Measurements from ENCODE around the gene STK16.
"Not testable (repeated sequence)": the region's sequence is repeated elsewhere in the genome, so short reads cannot be mapped to it uniquely, and the experiment has no call there.

The STK16 gene

DNA sequence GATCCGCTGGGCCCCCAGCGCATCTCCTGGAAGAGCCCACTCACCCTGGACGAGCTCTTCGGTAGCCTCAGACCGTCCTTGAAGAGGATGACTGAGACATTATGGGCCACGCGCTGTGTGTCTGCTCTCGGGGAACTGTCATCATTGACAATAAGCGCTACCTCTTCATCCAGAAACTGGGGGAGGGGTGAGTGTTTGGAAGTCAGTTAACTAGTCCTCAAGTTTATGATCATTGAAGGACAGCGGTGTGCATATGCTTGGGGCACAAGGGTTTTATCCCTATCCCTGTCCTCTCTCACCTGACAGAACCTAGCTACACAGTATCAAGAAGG lies 586 bp downstream of the STK16 start:
- no peak for DNase-seq (ENCODE audit: low spot score)

DNA sequence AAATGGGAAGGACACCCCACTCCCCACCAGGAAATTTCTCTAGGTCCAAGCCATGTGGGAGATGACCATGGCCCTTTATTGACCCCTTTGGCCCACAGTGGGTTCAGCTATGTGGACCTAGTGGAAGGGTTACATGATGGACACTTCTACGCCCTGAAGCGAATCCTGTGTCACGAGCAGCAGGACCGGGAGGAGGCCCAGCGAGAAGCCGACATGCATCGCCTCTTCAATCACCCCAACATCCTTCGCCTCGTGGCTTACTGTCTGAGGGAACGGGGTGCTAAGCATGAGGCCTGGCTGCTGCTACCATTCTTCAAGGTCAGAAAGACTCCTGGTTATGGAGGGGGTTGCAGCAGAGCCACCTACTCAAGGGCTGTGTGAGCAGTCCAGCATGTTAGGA lies 1.3 kb downstream of the STK16 start:
- DNase-seq (ENCODE audit: low spot score): no peak

DNA sequence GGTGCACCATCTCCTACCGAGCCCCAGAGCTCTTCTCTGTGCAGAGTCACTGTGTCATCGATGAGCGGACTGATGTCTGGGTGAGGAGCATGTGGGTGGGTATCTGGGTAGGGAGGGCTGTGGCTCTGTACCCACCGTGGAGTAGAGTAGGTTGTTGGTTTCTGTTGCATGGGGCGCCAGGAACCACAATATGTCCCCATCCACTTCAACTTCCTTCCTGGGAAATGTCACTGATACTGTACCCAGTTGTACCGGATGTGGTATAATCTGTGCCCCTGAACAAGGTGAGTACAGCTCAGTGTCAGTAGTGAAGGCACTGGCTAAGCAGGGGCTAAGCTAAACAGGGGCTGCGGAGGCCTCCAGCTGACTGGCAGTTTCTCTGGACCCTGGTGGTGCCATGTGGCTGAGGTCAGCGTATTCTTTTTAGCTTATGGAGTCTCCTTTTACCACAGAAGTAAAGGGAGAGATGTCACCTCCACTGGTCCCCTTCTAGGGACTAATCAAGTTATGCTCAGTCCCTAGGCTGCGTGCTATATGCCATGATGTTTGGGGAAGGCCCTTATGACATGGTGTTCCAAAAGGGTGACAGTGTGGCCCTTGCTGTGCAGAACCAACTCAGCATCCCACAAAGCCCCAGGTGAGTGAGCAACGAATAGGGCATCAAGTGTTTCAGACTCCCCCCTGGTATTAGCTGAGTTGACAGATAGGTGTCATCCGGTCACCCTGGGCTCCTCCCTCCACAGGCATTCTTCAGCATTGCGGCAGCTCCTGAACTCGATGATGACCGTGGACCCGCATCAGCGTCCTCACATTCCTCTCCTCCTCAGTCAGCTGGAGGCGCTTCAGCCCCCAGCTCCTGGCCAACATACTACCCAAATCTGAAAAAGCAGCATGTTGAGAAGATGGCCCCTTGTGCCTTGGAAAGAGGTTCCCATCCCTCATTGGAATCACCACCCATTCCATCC lies 2.7 kb downstream of the STK16 start:
- DNase-seq (ENCODE audit: low spot score): no peak

DNA sequence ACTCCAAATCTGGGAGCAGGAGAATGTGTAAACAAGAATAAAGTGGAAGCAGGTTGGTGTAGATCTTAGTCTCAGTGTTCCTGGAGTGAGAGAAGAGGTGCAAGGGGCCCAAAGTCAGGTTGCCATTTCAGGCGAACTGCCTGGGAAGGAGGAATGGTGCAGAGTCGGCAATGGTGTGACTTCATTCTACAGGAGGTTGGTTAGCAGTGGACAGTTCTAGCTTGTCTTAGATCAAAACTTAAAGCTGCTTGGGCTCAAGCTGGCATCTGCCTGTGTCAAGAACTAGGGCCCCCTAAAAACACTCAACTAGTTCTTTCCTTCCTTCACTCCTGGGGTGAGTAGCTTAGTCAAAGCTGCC lies 3.5 kb downstream of the STK16 start:
- DNase-seq (ENCODE audit: low spot score): no peak

DNA sequence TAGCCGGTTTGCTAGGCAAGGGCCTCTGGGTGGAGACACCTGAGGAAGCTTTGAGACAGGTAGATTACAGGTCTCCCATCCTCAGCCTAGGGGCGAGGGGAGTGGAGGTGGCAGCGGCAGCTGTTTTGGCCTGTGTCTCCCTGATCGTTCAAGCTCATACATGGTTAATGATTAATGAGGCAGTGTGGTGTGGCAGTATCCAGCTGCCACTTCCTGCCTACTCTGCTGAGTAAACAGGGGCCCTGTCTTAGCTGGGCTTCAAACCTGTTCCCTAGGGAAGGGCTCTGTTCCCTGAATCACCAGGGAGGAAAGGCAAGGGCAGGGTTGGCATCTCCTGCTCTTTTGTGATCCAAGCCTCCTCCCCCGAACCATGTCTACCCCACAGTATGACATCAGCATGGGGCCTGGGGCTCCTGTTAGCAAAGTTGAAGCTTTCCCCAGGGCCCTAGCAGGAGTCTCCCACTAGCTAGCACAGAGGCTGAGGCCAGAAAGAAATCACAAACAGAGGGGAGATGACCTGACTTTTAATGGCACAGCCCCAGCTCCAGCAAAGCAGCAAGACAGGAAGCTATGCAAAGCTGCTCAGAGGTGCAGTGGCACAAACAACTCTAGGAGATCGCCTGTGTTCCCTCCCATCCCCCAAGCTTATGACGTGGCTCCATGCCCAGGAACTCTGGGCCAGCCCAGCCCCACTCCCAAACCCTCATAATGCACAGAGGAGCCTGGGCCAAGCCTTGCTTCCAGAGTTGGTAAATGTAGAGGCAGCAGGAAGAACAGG lies 4.1 kb downstream of the STK16 start:
- DNase-seq (ENCODE audit: low spot score): peak; percentile 86

DNA sequence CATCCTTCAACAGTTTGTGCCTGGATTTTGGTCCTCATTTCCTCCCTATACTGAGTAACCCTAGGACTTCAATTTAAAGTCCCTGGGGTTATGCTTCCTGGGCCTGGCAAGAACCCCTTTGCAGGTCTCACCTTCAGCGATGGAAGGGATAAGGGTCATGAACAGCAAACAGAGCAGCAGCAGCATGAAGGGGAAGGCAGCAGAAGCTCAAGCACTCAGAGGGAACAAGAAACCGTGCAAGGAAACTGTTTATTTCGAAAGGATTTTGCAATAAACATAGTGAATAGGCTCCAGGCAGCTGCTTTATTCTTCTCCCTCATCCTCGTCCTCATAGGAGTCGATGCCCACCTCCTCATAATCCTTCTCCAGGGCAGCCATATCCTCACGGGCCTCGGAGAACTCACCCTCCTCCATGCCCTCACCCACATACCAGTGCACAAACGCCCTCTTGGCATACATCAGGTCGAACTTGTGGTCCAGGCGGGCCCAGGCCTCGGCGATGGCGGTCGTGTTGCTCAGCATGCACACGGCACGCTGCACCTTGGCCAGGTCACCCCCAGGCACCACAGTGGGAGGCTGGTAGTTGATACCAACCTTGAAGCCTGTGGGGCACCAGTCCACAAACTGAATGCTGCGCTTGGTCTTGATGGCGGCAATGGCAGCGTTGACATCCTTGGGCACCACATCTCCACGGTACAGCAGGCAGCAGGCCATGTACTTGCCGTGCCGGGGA lies 4.9 kb downstream of the STK16 start:
- DNase-seq (ENCODE audit: low spot score): no peak

DNA sequence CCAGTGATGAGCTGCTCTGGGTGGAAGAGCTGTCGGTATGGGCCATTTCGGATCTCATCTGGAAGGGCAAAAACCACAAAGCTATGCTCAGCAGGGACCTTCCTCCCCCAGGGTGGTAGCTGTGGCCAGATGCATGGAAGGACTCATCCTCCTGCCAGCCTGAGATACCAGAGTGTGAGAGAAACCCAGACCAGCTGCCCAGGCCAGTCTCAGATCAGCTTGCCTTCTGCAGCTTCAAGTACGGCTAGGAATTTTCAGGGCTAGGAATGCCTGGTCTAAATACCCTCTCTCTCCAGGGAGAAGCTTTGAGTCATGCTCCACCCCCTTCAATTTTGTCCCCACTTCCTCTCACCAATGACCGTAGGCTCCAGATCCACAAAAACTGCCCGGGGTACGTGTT lies 6.4 kb downstream of the STK16 start:
- DNase-seq (ENCODE audit: low spot score): no peak

DNA sequence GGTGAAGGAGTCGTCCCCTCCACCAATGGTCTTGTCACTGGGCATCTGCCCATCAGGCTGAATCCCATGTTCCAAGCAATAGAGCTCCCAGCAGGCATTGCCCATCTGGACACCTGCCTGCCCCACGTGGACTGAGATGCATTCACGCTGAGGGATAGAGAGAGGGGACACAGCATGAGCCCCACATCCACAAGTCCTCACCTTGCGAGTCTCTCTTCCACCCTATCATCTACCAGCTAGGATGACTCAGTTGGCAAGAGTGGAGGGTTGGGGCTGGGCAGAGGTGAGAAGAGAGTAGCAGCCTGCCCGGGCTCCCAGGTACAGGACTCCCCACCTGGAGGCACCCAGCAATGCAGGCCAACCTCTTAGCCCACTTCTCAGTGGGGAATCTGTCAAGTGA lies 6.8 kb downstream of the STK16 start:
- DNase-seq (ENCODE audit: low spot score): no peak

DNA sequence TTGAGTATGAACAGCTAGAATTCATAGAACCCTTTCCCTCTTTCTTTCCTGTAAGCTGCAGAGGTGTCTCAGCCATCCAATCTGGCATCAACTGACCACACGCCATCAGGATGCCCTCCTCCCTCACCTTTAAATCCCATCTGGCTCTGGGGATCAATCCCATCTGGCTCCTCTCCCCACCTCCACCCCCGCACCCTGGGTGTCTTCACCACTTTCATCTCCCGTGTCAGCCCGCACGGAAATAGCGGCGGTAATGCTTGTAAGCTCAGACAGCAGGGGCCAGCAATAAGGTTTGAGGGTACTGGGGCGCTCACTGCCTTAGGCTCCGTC lies 7.3 kb downstream of the STK16 start:
- no peak for DNase-seq (ENCODE audit: low spot score)

DNA sequence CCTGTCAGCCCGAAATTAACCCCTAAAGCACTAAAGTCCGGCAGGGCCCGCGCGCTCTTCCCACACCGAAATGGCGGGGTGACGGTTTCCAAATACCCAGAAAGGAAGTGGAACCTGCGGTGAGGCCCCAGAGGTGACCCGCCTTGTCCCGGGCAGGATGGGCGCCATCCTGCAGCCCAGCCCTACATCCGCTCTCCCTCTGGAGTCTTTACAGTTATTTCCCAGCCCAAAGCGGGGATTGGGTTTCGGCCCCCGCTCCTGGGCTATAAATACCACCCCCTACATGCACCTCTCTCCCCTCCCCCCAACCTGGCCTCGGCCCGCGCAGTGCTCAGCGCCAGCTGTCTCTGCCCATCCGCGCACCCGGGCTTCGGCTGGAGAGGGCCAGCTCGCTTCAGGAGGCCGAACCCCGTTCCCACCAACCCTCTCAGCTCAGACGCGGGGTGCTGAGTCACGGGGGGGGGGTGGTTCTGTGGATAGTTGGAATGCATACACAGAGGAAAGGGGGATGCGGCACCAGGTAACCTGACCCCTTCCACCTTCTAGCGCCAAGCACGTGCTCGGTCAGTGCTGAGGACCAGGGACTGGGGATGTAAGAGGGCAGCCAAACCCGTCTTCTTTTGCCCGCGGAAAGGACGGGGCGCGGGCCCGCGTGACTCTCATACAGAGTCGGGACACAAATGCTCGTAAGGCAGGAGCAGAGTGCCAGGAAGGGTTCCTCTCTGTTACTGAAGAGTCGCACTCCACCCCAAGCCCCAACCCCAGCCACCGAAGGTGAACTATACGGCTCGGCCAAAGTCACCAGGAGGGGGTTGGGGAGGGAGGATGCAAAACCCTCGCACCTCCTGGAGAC lies 7.8 kb downstream of the STK16 start, which contains the start of gene TUBA4B:
TSS of gene TUBA4B (plus strand) at position 344 of the 853 bp plus-strand sequence. CDS start at position 509, 165 bp downstream.
- DNase-seq (ENCODE audit: low spot score): no peak

DNA sequence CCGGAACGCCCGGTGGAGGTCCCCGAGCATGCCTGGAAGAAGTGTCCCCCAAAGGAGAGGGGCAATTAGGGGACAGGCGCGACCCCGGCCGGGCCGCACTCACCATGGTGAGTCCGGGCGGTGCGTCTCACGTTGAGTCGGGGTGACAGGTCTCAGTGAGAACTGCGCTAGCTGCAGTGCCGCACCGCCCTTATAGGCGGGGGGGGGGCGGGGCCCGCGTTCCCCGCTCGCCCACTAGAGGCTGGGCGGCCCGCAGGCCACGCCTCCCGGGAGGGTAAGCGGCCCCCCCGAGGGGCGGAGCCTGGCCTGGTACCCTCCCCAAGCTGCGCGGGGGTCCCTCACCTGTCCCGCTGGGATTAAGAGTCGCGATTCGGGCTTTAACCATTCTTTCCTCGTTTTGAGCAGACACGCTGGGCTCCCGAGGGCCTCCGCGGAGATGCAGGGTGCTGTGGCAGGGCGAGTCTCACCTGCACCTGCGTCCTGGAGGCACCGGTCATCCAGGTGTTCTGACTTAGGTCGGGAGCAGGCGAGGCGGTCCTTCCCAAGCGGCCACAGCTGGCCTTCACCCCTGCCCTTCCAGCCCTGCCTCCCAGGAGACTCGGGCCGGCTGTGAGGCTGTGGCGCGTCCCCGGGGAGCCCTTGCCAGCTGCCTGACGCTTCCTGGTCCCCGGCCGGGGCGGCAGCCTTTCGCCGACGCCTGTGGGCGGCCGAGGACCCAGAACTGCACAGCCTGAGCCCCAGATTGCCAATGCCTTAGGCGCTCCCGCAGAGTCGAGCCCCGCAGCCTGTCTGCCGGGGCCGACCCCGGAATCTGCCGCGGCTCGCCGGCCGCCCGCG lies 8.7 kb downstream of the STK16 start, which contains the start of gene TUBA4A:
TSS of gene TUBA4A (minus strand) at position 166 of the 837 bp plus-strand sequence. CDS start at position 106, 60 bp downstream.
- DNase-seq (ENCODE audit: low spot score): peak; percentile 63

DNA sequence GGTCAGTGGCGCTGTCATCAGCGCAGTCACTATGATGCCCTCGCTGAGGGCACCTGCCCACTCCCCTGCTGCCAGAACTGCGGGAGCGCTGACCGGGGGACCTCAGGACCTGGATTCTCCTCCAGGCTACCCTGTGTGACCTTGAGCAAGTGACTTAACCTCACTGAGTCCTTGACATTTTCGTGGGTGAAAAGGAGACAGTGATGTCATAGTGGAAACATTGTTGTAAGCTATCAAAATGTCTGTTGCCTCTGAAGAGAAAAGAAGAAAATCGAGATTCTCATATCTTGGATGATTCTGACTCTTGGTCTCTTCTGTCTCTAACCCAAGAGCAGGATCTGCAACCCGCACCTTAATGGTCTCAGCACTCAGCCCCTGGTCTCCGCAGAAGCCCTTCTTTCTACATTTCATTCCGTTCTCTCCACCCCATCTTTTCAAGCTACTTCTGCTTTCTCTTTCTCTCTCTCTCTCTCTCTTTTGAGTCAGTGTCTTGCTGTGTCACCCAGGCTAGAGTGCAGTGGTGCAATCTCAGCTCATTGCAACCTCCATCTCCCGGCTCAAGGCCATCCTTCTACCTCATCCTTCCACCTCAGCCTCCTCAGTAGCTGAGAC lies 9.4 kb downstream of the STK16 start:
- no peak for DNase-seq (ENCODE audit: low spot score)

DNA sequence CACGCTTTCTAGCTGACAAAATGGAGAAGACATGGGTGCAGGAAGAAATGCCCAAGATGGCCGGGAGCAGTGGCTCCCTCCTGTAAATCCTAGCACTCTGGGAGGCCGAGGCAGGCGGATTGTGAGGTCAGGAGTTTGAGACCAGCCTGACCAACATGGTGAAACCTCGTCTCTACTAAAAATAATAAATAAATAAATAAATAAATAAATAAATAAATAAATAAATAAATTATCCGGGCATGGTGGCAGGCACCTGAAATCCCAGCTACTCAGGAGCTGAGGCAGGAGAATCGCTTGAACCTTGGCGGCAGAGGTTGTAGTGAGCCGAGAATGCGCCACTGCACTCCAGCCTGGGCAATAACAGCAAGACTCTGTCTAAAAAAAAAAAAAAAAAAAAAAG lies 13.7 kb downstream of the STK16 start:
- DNase-seq (ENCODE audit: low spot score): not testable (repeated sequence)

DNA sequence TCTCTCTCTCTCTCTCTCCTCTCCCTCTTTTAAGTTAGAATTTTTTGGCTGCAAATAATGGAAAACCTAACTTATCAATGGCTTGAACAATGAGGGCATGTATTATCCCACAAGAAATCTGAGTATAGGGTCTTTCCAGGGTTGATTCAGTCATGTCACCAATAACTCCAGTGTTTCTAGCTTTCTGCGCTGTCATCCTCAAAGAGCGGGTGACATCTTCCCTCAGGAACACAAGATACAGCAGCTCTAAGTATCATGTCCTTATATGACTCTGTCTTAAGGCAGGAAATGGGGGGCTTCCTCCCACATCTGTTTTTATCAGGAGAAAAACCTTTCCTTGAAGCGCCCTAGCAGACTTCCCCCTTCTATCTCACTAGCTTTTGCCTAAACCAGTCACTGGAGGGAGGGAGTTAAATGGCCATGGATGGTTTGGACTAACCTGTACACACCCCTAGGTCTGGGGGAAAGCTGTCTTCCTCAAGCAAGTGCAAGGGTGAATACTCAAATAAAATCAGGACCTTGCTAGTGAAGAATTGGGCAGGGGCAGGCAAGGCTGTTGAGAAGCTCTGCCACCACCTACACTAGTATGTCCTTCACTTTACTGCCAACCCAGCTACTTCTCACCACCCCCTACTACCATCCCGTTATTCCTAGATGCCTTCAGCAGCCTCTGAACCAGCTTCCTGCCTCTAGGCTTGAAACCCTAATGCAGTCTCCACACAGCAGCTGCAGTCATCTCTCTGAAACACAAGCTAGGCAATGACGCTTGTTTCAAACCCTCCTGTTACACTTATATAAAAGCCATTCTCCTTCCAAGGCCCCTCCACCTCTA lies 16.0 kb downstream of the STK16 start:
- DNase-seq (ENCODE audit: low spot score): no peak

DNA sequence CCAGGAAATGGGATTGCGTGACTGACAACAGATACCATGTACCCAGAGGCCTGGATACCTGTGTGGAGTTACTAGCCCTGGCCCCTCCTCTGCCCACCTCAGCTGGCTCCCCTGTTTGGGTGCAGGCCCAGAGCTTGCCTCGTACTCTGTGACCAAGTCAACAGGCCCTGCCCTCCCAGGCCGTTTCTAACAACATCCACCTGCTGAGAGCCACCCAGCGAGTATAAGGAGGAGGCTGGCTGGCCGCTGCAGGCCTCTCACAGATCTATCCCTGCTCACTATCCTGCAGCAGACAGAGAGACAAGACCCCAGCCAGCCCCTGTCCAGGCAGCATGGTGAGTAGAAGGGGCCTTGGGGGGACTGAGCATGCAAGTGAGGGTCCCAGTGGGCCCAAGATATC lies 21.0 kb downstream of the STK16 start:
- no peak for DNase-seq (ENCODE audit: low spot score)

DNA sequence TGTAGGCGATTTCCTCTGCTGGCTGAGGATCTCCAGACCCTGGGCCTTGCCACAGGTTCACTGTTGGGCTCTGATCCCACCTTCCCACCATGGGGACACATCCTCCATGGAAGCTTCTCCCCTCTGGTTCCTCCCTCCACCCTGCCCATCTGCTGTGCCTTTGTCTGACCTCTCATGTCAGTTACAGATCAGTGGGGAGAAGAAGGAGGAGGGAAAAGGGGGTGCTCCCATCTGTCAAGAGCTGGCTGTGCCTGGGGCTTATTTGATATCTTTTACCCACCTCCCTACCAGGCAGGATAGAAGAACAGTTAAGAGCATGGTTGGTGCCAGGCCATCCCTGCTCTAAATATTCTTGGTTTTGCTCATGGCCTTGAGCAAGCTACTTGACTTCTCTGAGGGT lies 21.6 kb downstream of the STK16 start:
- no peak for DNase-seq (ENCODE audit: low spot score)

DNA sequence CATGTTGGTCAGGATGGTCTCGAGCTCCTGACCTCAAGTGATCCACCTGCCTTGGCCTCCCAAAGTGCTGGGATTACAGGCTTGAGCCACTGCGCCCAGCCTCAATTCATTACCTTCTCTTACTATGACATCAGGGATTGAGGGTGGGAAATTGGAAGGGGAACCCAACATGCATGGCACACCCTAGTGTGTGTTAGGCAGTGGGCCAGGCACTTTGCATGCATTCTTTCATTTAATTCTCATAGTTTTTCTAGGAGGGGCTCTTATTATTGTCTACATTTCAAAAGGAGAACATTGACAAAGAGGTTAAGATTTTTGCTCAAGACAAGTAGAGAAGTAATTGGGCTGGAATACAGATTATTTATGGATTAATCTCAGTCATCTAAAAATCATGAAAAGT lies 23.0 kb downstream of the STK16 start:
- DNase-seq (ENCODE audit: low spot score): no peak

DNA sequence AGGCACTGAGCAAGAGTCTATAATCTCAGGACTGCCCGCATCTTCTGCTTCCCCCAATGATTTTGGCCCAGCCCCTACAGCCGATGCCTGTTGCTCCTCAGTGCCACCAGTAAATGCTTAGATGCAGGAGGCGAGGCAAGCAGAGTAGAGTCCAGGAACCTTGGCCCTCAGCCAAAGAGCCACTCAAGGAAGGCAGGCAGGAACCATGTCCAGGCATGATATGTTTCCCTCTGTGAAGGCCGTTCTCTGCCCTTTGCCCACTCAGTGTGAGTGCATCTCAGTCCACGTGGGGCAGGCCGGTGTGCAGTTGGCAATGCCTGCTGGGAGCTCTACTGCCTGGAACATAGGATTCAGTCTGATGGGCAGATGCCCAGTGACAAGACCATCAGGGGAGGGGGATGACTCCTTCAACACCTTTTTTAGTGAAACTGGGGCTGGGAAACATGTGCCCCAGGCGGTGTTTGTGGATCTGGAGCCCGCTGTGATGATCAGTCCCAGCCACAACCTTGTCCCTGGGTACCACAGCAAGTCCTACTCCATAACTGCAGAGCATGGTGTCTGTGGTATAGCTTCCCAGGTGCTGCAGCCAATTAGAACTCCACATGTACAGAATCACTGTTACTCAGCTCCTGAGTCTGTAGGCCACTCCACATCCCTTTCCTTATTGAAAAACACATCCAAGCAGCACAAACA lies 24.2 kb downstream of the STK16 start:
- DNase-seq (ENCODE audit: low spot score): no peak

DNA sequence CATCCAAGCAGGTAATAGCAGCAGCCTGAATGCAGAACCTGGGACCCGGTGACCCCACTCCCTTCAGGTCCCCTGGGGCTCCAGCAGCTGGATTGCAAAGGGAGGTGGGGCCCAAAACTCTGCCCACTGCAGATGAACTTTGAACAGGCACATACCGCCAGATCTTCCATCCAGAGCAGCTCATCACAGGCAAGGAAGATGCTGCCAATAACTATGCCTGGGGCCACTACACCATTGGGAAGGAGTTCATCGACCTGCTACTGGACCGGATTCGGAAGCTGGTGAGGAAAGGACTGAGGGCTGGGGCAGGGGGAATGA lies 24.7 kb downstream of the STK16 start:
- no peak for DNase-seq (ENCODE audit: low spot score)
